ENCODE measurements around the gene RMDN2. TPM values are rescaled to one million over a fixed set of nuclear protein-coding genes. Genes with fewer than 3 reads are reported as not detected.
"Not testable (repeated sequence)": the region's sequence is repeated elsewhere in the genome, so short reads cannot be mapped to it uniquely, and the experiment has no call there.

RMDN2 gene
- total RNA-seq, 2 experiments from 2014 or later: 2.8 to 3.2 TPM

- DNase-seq: no peak
- H3K4me3 Mint-ChIP-seq: no peak overlapping the region
- no peaks in the 10 kb centered on the region for H3K36me3 Mint-ChIP-seq
- no peaks in the 10 kb centered on the region for H3K9me3 Mint-ChIP-seq
- H3K27ac Mint-ChIP-seq: no peak overlapping the region
- H3K27me3 Mint-ChIP-seq: no peaks in the 10 kb centered on the region
- H3K4me1 Mint-ChIP-seq: peaks cover 7% of the 10 kb centered on the region
These were observed 59.1 kb downstream of the RMDN2 start for GRCh38 chr2:37984176-37984575.

GRCh38 chr2:37984589-37984988 is 59.5 kb downstream of the RMDN2 start:
- no peaks in the 10 kb centered on the region for H3K27me3 Mint-ChIP-seq
- peaks cover 7% of the 10 kb centered on the region for H3K4me1 Mint-ChIP-seq
- no peak overlapping the region for H3K4me3 Mint-ChIP-seq
- no peak for DNase-seq
- H3K36me3 Mint-ChIP-seq: no peaks in the 10 kb centered on the region
- H3K27ac Mint-ChIP-seq: no peak overlapping the region
- no peaks in the 10 kb centered on the region for H3K9me3 Mint-ChIP-seq

DNA sequence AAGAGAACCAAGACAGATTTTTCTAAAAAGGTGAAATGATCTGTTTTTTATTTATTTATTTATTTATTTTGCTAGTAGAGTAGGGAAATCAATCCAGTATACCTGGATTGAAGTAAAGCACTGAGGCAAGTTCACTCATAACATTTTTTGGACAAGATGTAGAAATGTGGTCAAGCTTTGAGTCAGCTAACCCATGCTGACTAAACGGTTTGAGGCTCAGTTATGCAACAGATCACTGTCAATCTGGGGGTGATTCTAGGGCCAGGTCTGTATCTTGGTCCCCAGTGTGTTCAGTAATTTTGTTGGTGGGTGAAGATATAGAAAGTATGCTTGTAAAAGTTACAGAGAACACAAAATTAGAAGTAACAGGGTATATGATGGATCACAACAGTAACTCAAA is 60.2 kb downstream of the RMDN2 start:
- Mint-ChIP-seq H3K4me3 (no peak overlapping the region), H3K9me3 (no peaks in the 10 kb centered on the region), H3K36me3 (no peaks in the 10 kb centered on the region), H3K27me3 (no peaks in the 10 kb centered on the region), H3K27ac (no peak overlapping the region), H3K4me1 (peaks cover 7% of the 10 kb centered on the region)
- DNase-seq: no peak

GRCh38 chr2:37987098-37987775 is 62.1 kb downstream of the RMDN2 start:
- no peaks in the 10 kb centered on the region for H3K36me3 Mint-ChIP-seq
- H3K4me3 Mint-ChIP-seq: no peak overlapping the region
- no peak for DNase-seq
- H3K27ac Mint-ChIP-seq: no peak overlapping the region
- H3K27me3 Mint-ChIP-seq: no peaks in the 10 kb centered on the region
- no peaks in the 10 kb centered on the region for H3K9me3 Mint-ChIP-seq
- H3K4me1 Mint-ChIP-seq: peaks cover 2% of the 10 kb centered on the region

DNA sequence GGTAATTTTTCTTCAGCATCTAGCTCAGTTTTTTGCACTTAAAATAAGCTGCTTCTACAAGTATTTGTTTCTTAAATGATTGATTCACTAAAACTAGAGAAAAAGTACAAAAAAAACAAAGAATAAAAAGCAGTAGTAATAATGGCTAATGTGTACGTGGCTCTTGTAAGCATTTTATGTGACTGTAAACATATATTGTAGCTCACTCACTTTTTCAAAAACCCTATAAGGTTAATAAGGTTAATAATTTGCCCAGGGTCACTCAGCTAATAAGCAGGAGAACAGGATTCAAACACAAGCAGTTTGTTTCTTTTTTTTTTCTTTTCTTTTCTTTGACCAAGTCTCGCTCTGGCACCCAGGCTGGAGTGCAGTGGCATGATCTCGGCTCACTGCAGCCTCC is 67.5 kb downstream of the RMDN2 start:
- no peak overlapping the region for H3K27ac Mint-ChIP-seq
- no peaks in the 10 kb centered on the region for H3K36me3 Mint-ChIP-seq
- H3K4me1 Mint-ChIP-seq: no peaks in the 10 kb centered on the region
- H3K4me3 Mint-ChIP-seq: no peak overlapping the region
- no peak for DNase-seq
- H3K9me3 Mint-ChIP-seq: no peaks in the 10 kb centered on the region
- no peaks in the 10 kb centered on the region for H3K27me3 Mint-ChIP-seq

DNA sequence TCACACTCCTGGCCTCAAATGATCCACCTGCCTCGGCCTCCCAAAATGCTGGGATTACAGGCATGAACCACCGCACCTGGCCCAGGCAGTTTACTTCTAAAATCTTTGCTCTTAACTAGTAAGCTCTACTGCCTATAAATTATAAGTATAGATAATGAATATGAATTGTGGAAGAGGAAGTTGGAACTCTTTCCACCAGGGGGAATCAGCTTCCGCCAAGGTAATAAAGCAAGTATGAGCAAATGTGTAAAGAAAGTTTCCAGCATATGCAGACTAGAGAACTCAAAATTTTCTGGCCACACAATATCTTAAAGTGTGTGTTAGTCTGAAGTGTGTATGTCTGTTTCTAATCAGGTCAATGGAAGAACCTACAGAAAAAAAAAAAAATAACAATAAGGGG is 68.1 kb downstream of the RMDN2 start:
- H3K4me1 Mint-ChIP-seq: no peaks in the 10 kb centered on the region
- H3K4me3 Mint-ChIP-seq: no peak overlapping the region
- H3K36me3 Mint-ChIP-seq: peaks cover 2% of the 10 kb centered on the region
- H3K9me3 Mint-ChIP-seq: no peaks in the 10 kb centered on the region
- H3K27me3 Mint-ChIP-seq: no peaks in the 10 kb centered on the region
- H3K27ac Mint-ChIP-seq: no peak overlapping the region
- DNase-seq: no peak

GRCh38 chr2:37997629-37998028 is 72.5 kb downstream of the RMDN2 start:
- Mint-ChIP-seq H3K36me3 (peaks cover 23% of the 10 kb centered on the region), H3K9me3 (peaks cover 6% of the 10 kb centered on the region), H3K27ac (no peak overlapping the region), H3K4me3 (no peak overlapping the region), H3K4me1 (no peaks in the 10 kb centered on the region), H3K27me3 (no peaks in the 10 kb centered on the region)
- no peak for DNase-seq

DNA sequence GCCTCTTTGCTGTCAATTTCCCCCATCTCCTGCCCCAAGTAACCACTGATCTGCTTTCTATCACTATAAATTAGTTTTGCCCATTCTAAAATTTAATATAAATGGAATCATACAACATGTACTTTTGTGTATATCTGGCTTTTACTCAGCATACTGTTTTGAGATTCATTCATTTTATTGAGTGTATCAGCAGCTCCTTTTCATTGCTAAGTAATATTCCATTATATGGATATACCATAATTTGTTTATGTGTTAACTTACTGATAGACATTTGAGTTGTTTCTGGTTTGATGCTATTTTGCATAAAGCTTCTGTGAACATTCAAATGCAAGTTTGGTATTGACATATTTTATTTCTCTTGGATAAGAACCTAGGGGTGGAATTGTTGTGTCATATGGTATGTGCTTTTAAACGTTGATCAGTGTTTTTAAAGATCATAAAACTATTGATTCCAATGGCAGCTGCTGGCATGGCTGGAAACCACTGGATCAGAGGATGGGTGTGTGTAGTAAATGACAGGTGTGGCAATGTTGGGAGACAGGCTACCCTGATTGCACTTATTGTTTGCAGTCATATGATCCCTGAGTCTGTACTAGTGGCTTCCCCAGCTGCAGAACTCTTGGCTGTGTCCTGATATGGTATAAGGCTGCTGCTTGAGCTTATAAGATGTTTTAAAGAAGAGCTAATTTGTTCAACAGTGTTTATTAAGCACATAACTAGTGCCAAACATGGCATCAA is 75.6 kb downstream of the RMDN2 start:
- H3K9me3 Mint-ChIP-seq: peaks cover 7% of the 10 kb centered on the region
- H3K27ac Mint-ChIP-seq: no peak overlapping the region
- peaks cover 32% of the 10 kb centered on the region for H3K36me3 Mint-ChIP-seq
- H3K4me1 Mint-ChIP-seq: no peaks in the 10 kb centered on the region
- no peak for DNase-seq
- no peaks in the 10 kb centered on the region for H3K27me3 Mint-ChIP-seq
- no peak overlapping the region for H3K4me3 Mint-ChIP-seq

GRCh38 chr2:38010187-38010586 is 85.1 kb downstream of the RMDN2 start:
- H3K9me3 Mint-ChIP-seq, H3K27me3 Mint-ChIP-seq, H3K4me1 Mint-ChIP-seq, H3K27ac Mint-ChIP-seq, H3K4me3 Mint-ChIP-seq, DNase-seq: not testable (repeated sequence)
- H3K36me3 Mint-ChIP-seq: peaks cover 22% of the 10 kb centered on the region

- Mint-ChIP-seq H3K9me3 (no peaks in the 10 kb centered on the region), H3K4me1 (no peaks in the 10 kb centered on the region), H3K27me3 (no peaks in the 10 kb centered on the region), H3K4me3 (no peak overlapping the region), H3K36me3 (peaks cover 21% of the 10 kb centered on the region), H3K27ac (no peak overlapping the region)
- DNase-seq: no peak
These were observed 85.9 kb downstream of the RMDN2 start for GRCh38 chr2:38010995-38011394.

- H3K4me1 Mint-ChIP-seq: no peaks in the 10 kb centered on the region
- H3K36me3 Mint-ChIP-seq: peaks cover 17% of the 10 kb centered on the region
- no peak overlapping the region for H3K27ac Mint-ChIP-seq
- no peaks in the 10 kb centered on the region for H3K27me3 Mint-ChIP-seq
- no peak overlapping the region for H3K4me3 Mint-ChIP-seq
- no peaks in the 10 kb centered on the region for H3K9me3 Mint-ChIP-seq
- no peak for DNase-seq
These were observed 88.2 kb downstream of the RMDN2 start for GRCh38 chr2:38013158-38013752.

DNA sequence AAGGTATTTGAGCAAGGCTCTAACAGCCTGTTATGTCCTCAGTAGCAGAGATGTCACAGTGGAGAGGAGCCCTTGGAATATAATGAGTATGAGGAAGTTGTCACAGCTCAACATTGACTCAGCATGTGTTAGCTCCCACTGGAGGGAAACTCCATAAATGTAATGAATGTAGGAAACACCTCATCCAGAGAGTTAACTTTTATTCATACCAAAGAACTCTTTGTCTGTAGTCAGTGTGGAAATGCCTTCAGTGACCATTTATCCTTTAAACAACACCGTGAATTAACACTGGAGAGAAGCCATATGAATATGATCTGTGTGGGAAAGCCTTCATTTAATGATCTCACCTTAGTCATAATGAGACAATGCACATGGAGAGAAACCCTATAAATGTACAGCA is 91.1 kb downstream of the RMDN2 start:
- Mint-ChIP-seq H3K27me3 (no peaks in the 10 kb centered on the region), H3K9me3 (no peaks in the 10 kb centered on the region), H3K4me1 (no peaks in the 10 kb centered on the region), H3K27ac (no peak overlapping the region), H3K36me3 (peaks cover 9% of the 10 kb centered on the region), H3K4me3 (no peak overlapping the region)
- no peak for DNase-seq

- Mint-ChIP-seq H3K27me3 (no peaks in the 10 kb centered on the region), H3K36me3 (peaks cover 6% of the 10 kb centered on the region), H3K4me3 (no peak overlapping the region), H3K4me1 (no peaks in the 10 kb centered on the region), H3K9me3 (no peaks in the 10 kb centered on the region), H3K27ac (no peak overlapping the region)
- no peak for DNase-seq
These were observed 92.7 kb downstream of the RMDN2 start for GRCh38 chr2:38017836-38018235.

- H3K27ac Mint-ChIP-seq, H3K4me3 Mint-ChIP-seq, H3K9me3 Mint-ChIP-seq, H3K4me1 Mint-ChIP-seq, H3K36me3 Mint-ChIP-seq, DNase-seq, H3K27me3 Mint-ChIP-seq: not testable (repeated sequence)
These were observed 95.4 kb downstream of the RMDN2 start for GRCh38 chr2:38020359-38021069.

DNA sequence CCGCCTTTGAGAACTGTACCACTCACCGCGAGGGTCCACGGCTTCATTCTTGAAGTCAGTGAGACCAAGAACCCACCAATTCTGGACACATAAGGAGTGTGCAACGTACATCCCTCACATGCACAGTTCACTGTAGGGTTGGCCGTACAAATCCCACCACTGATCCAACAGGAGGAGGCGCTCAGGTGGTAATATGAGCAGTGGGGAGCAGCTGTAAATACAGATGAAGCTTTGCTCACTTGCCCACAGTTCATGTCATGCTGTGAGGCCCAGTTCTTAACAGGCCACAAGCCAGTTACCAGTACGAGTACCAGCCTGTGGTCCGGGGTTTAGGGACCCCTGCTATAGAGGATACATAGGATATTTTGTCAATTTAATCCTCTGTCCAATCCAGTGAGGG is 96.5 kb downstream of the RMDN2 start:
- peaks cover 4% of the 10 kb centered on the region for H3K36me3 Mint-ChIP-seq
- H3K4me1 Mint-ChIP-seq: no peaks in the 10 kb centered on the region
- H3K9me3 Mint-ChIP-seq: no peaks in the 10 kb centered on the region
- no peak for DNase-seq
- no peaks in the 10 kb centered on the region for H3K27me3 Mint-ChIP-seq
- no peak overlapping the region for H3K27ac Mint-ChIP-seq
- no peak overlapping the region for H3K4me3 Mint-ChIP-seq

Measured in activated naive CD8-positive, alpha-beta T cell treated with anti-CD3 and anti-CD28 coated beads for 36 hours (primary cell).